ENCODE results near the gene OXSM. TPM values are rescaled to one million over a fixed set of nuclear protein-coding genes. Genes with fewer than 3 reads are reported as not detected.

Gene OXSM
- polyA plus RNA-seq = 17.1 TPM
- long read RNA-seq, donor 1, partial matches to known transcripts = 0 of 1 reads
- long read RNA-seq, donor 1, other reads (novel, unspliced or antisense) = 0 of 1 reads
- long read RNA-seq, donor 2, partial matches to known transcripts = 8 of 13 reads
- long read RNA-seq, donor 2, other reads (novel, unspliced or antisense) = 0 of 13 reads
- long read RNA-seq, donor 3 = 0 reads
- long read RNA-seq, donor 4, partial matches to known transcripts = 0 of 1 reads
- long read RNA-seq, donor 4, other reads (novel, unspliced or antisense) = 0 of 1 reads
- long read RNA-seq, donor 5, partial matches to known transcripts = 0 of 4 reads
- long read RNA-seq, donor 5, other reads (novel, unspliced or antisense) = 0 of 4 reads
- long read RNA-seq, donor 6, transcript OXSM-201 (3 exons, 1,519 nt) = major isoform, 7 of 17 reads
- long read RNA-seq, donor 6, partial matches to known transcripts = 10 of 17 reads
- long read RNA-seq, donor 6, other reads (novel, unspliced or antisense) = 0 of 17 reads
- long read RNA-seq, donor 7, partial matches to known transcripts = 0 of 2 reads
- long read RNA-seq, donor 7, other reads (novel, unspliced or antisense) = 0 of 2 reads
- long read RNA-seq, donor 8, transcript OXSM-201 (3 exons, 1,519 nt) = major isoform, 5 of 23 reads
- long read RNA-seq, donor 8, partial matches to known transcripts = 16 of 23 reads
- long read RNA-seq, donor 8, other reads (novel, unspliced or antisense) = 0 of 23 reads
- long read RNA-seq, donor 9, partial matches to known transcripts = 8 of 13 reads
- long read RNA-seq, donor 9, other reads (novel, unspliced or antisense) = 0 of 13 reads
- long read RNA-seq, donor 10, transcript OXSM-201 (3 exons, 1,519 nt) = major isoform, 7 of 17 reads
- long read RNA-seq, donor 10, partial matches to known transcripts = 9 of 17 reads
- long read RNA-seq, donor 10, other reads (novel, unspliced or antisense) = 0 of 17 reads
- long read RNA-seq, donor 11, partial matches to known transcripts = 6 of 8 reads
- long read RNA-seq, donor 11, other reads (novel, unspliced or antisense) = 0 of 8 reads

DNA sequence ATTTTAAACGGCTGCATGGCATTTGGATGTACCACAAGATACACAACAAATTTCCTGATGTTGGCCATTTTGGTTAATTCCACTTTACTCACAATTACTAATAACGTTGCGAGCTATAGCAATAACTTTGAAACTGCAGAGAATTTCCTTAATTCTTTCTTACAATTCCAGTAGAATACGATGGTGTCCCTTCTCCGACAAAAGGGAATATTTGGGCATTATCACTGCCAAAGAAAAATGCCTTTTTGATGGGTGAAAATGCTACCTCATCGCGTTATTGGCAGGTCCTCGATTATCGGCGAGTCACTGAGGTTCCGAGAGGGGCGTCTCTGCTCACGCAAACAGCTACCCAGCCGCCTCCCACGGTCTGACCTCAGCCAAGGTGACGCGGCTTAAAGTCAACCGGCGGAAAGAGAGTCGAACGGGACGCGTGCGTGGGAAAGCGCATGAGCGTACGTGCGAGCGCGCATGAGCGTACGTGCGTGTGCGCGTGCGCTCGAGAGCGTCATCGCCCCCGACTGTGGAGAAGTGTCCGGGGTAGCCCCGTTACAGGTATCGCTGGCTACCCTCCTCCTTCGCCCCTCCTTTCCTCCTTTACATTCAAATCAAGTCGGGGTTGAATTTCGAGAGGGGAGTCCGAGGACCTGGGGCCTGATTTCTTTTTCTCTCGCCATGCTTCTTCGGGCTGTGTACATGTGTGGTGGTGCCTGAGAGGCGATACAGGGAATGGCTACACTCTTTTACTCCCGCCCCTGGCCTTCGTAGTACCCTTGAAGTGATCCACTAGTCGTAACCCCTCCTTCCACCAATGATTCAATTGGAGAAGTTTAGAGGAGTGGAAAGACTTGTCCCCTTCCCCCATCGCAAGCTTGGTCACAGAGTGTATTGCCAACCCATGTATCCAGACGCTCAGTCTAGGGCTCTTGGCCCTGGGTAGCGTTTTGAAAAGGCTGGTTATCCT lies at the start of gene OXSM:
TSS of gene OXSM (plus strand) at position 495 of the 961 bp plus-strand sequence. CDS start 931 bp downstream, outside the sequence.
- 0% methylated on average over 3 of the region's 56 CpGs for WGBS (ENCODE audit: insufficient coverage, low lambda C conversion rate)
- H3K27me3 ChIP-seq (ENCODE audit: control insufficient read depth, insufficient read depth, low read length) = no peaks in the 10 kb centered on the region
- peak within 1 kb of the TSS; percentile 83 for H3K4me3 ChIP-seq (ENCODE audit: low read length)
- peaks cover 3% of the 10 kb centered on the region for H3K36me3 ChIP-seq (ENCODE audit: control insufficient read depth, insufficient read depth, low read length)
- peaks cover 5% of the 10 kb centered on the region for H3K4me1 ChIP-seq (ENCODE audit: control insufficient read depth, insufficient read depth, low read length)
- H3K9me3 ChIP-seq (ENCODE audit: control insufficient read depth, low read depth, low read length) = no peaks in the 10 kb centered on the region
- H3K27ac ChIP-seq (ENCODE audit: low read length) = peak within 1 kb of the TSS; percentile 77
- DNase-seq = peak; percentile 93 to 95

DNA sequence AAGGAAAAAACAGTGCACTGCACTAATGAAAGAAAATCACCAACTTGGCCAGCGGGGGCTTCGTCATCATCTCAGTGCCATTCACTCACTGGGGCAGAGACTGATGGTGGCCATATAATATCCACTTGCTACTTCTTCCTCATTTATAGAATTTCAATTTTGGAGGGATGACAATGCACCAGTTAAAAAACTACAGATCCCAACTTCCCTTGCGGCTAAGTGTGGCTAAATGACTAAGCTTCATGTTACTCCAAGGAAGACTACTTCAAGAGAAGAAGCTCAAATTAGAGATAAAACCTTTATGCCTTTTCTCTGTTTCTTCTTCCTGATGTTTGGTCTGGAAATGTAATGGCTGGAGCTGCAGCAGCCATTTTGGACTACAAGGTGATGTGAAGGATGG lies 45.4 kb upstream of the OXSM start:
- WGBS (ENCODE audit: insufficient coverage, low lambda C conversion rate) = no CpG with 5 or more reads among the region's 3 CpGs
- no peaks in the 10 kb centered on the region for H3K9me3 ChIP-seq (ENCODE audit: control insufficient read depth, low read depth, low read length)
- H3K4me3 ChIP-seq (ENCODE audit: low read length) = no peak overlapping the region
- DNase-seq = no peak
- H3K27ac ChIP-seq (ENCODE audit: low read length) = no peak overlapping the region
- no peaks in the 10 kb centered on the region for H3K4me1 ChIP-seq (ENCODE audit: control insufficient read depth, insufficient read depth, low read length)
- H3K36me3 ChIP-seq (ENCODE audit: control insufficient read depth, insufficient read depth, low read length) = peaks cover 12% of the 10 kb centered on the region
- H3K27me3 ChIP-seq (ENCODE audit: control insufficient read depth, insufficient read depth, low read length) = no peaks in the 10 kb centered on the region

DNA sequence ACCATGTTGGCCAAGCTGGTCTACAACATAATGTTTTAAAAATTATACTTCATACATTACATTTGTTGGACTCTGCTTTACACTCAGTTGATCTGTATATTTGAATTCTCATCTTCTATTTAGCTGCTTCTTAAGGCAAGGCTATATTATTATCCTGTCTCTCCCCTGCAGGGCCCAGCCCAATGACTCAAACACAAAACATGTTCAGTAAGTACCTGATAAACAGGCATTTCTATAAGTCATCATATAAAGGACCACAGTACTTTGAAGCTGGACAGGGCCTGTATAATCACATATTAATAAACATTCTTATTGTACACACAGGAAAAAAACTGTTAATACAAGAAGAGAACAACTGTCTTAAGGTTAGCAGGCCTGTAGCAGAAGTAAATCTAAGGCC lies 42.9 kb upstream of the OXSM start:
- Histone ChIP-seq H3K27ac (ENCODE audit: low read length) (no peak overlapping the region), H3K4me3 (ENCODE audit: low read length) (no peak overlapping the region), H3K9me3 (ENCODE audit: control insufficient read depth, low read depth, low read length) (no peaks in the 10 kb centered on the region), H3K36me3 (ENCODE audit: control insufficient read depth, insufficient read depth, low read length) (peaks cover 29% of the 10 kb centered on the region), H3K27me3 (ENCODE audit: control insufficient read depth, insufficient read depth, low read length) (no peaks in the 10 kb centered on the region), H3K4me1 (ENCODE audit: control insufficient read depth, insufficient read depth, low read length) (no peaks in the 10 kb centered on the region)
- DNase-seq = no peak

DNA sequence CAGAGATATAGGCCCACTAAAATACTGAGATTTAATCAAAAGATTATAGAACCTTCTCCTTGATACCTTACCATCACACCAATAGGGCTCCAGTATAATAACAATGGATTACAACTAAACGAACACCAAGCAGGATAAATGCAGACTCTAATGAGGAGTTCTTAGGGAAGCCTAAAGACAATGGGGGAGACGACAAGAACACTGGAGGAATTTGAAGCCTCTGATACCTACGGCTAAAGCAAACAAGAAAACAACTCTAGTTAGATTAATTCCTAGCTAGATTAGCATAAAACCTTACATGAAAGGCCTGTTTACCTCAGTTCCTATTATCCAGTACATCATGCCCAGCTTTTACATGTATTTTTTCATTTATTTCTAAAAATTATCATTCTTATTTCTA lies 41.7 kb upstream of the OXSM start:
- no peak for DNase-seq
- Histone ChIP-seq H3K27ac (ENCODE audit: low read length) (no peak overlapping the region), H3K4me1 (ENCODE audit: control insufficient read depth, insufficient read depth, low read length) (no peaks in the 10 kb centered on the region), H3K27me3 (ENCODE audit: control insufficient read depth, insufficient read depth, low read length) (no peaks in the 10 kb centered on the region), H3K9me3 (ENCODE audit: control insufficient read depth, low read depth, low read length) (no peaks in the 10 kb centered on the region), H3K4me3 (ENCODE audit: low read length) (no peak overlapping the region), H3K36me3 (ENCODE audit: control insufficient read depth, insufficient read depth, low read length) (peaks cover 29% of the 10 kb centered on the region)
- 43% methylated on average over 1 of the region's 3 CpGs for WGBS (ENCODE audit: insufficient coverage, low lambda C conversion rate)

DNA sequence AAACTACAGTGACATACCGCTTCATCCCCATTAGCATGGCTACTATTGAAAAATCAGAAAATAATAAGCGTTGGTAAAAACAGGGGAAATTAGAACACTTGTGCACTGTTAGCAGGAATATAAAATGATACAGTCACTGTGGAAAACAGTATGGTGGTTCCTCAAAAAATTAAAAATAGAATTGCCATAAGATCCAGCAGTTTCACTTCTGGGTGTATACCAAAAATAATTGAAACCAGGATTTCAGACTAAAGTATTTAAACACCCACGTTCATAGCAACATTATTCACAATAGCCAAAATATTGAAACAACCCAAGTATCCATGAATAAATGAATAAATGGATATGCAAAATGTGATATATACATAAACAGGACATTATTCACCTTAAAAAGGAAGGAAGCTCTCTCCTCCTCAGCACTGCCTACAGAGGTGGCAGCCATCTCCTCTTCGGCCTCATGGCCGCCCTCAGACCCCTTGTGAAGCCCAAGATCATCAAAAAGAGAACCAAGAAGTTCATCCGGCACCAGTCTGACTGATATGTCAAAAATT lies 40.8 kb upstream of the OXSM start:
- Histone ChIP-seq H3K4me3 (ENCODE audit: low read length) (no peak overlapping the region), H3K4me1 (ENCODE audit: control insufficient read depth, insufficient read depth, low read length) (no peaks in the 10 kb centered on the region), H3K27ac (ENCODE audit: low read length) (no peak overlapping the region), H3K36me3 (ENCODE audit: control insufficient read depth, insufficient read depth, low read length) (peaks cover 29% of the 10 kb centered on the region), H3K9me3 (ENCODE audit: control insufficient read depth, low read depth, low read length) (no peaks in the 10 kb centered on the region), H3K27me3 (ENCODE audit: control insufficient read depth, insufficient read depth, low read length) (no peaks in the 10 kb centered on the region)
- no peak for DNase-seq
- WGBS (ENCODE audit: insufficient coverage, low lambda C conversion rate) = 100% methylated on average over 1 of the region's 6 CpGs

DNA sequence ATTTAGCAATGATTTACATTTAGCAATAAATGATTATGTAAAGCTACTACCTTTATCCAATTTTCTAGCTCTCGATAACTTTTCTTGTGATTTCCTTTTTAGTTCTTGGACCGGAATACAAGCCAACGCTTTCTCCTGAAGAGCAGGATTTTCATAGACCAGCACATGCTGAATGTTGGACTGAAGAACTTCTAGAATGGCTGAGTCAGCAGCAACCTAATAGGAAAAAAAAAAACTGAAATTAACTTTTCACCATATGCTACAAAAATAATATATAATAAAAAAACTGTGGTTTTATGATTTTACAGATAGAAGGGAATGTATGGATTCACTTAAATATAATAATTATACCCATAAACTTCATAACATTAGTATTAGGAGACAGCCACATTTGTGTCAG lies 38.8 kb upstream of the OXSM start:
- 100% methylated on average over 3 of the region's 3 CpGs for WGBS (ENCODE audit: insufficient coverage, low lambda C conversion rate)
- H3K36me3 ChIP-seq (ENCODE audit: control insufficient read depth, insufficient read depth, low read length) = peaks cover 35% of the 10 kb centered on the region
- H3K4me1 ChIP-seq (ENCODE audit: control insufficient read depth, insufficient read depth, low read length) = no peaks in the 10 kb centered on the region

DNA sequence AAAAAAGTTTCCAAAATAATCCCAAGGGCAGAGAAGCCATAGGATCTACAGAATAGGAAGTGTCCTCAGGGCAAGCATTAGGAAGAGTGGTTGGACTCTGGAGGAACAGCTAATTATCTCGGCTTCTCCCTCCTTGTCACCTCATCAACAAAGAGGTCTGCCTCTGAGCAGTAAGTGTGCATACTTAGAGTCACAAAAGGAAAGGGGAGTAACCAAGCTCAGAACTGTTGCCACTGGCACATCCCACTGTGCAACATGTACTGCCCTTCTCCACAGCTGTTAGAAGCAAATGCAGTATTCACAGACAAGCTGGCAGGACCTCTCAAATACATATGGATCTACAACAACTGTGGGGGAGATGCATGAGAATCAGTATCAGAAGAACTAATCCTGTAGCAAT lies 38.2 kb upstream of the OXSM start:
- Histone ChIP-seq H3K9me3 (ENCODE audit: control insufficient read depth, low read depth, low read length) (no peaks in the 10 kb centered on the region), H3K27me3 (ENCODE audit: control insufficient read depth, insufficient read depth, low read length) (no peaks in the 10 kb centered on the region), H3K27ac (ENCODE audit: low read length) (no peak overlapping the region), H3K4me3 (ENCODE audit: low read length) (no peak overlapping the region), H3K36me3 (ENCODE audit: control insufficient read depth, insufficient read depth, low read length) (peaks cover 35% of the 10 kb centered on the region), H3K4me1 (ENCODE audit: control insufficient read depth, insufficient read depth, low read length) (no peaks in the 10 kb centered on the region)
- DNase-seq = no peak
- no CpG with 5 or more reads among the region's 1 CpG for WGBS (ENCODE audit: insufficient coverage, low lambda C conversion rate)

More for the DNA sequence above, 38.8 kb upstream of the OXSM start:
- no peak overlapping the region for H3K4me3 ChIP-seq (ENCODE audit: low read length)
- DNase-seq = no peak
- no peaks in the 10 kb centered on the region for H3K27me3 ChIP-seq (ENCODE audit: control insufficient read depth, insufficient read depth, low read length)
- H3K27ac ChIP-seq (ENCODE audit: low read length) = no peak overlapping the region
- no peaks in the 10 kb centered on the region for H3K9me3 ChIP-seq (ENCODE audit: control insufficient read depth, low read depth, low read length)

DNA sequence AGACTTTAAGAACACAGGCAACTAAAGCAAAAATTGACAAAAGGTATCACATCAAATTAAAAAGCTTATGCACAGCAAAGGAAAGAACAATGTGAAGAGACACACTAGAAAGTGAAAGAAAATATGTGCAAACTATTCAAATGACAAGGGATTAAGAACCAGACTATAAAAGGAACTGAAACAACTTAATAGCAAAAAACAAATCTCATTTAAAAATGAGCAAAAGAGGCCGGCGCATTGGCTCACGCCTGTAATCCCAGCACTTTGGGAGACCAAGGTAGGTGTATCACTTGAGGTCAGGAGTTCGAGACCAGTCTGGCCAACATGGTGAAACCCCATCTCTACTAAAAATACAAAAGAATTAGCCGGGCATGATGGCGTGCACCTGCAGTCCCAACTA lies 21.0 kb upstream of the OXSM start:
- H3K4me1 ChIP-seq (ENCODE audit: control insufficient read depth, insufficient read depth, low read length) = no peaks in the 10 kb centered on the region
- no peak overlapping the region for H3K4me3 ChIP-seq (ENCODE audit: low read length)
- no peak overlapping the region for H3K27ac ChIP-seq (ENCODE audit: low read length)
- H3K27me3 ChIP-seq (ENCODE audit: control insufficient read depth, insufficient read depth, low read length) = no peaks in the 10 kb centered on the region
- H3K36me3 ChIP-seq (ENCODE audit: control insufficient read depth, insufficient read depth, low read length) = peaks cover 10% of the 10 kb centered on the region
- WGBS (ENCODE audit: insufficient coverage, low lambda C conversion rate) = no CpG with 5 or more reads among the region's 6 CpGs
- H3K9me3 ChIP-seq (ENCODE audit: control insufficient read depth, low read depth, low read length) = peaks cover 14% of the 10 kb centered on the region
- DNase-seq = no peak

DNA sequence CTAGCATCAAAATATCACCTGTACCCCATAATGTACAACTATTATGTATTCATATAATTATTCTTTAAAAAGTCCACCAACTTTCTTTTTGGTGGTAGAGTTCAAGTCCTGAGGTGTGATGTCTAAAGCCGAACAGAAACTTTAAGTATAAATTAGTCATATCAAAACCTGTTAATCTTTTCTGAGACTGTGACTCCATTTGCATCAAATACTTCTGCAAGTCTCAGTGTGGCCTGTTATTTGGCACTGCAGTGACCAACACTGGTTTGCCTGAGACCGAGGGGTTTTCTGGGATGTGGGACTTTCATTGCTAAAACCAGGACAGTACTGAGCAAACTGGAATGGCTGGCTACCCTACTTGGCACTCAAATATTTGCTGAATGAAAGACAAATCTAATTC lies 14.0 kb upstream of the OXSM start:
- H3K36me3 ChIP-seq (ENCODE audit: control insufficient read depth, insufficient read depth, low read length) = peaks cover 42% of the 10 kb centered on the region
- H3K9me3 ChIP-seq (ENCODE audit: control insufficient read depth, low read depth, low read length) = peaks cover 11% of the 10 kb centered on the region
- H3K4me3 ChIP-seq (ENCODE audit: low read length) = no peak overlapping the region
- WGBS (ENCODE audit: insufficient coverage, low lambda C conversion rate) = no CpG with 5 or more reads among the region's 2 CpGs
- no peak for DNase-seq
- H3K27me3 ChIP-seq (ENCODE audit: control insufficient read depth, insufficient read depth, low read length) = no peaks in the 10 kb centered on the region
- H3K27ac ChIP-seq (ENCODE audit: low read length) = no peak overlapping the region
- no peaks in the 10 kb centered on the region for H3K4me1 ChIP-seq (ENCODE audit: control insufficient read depth, insufficient read depth, low read length)
